ENCODE measurements around the gene HNRNPU.
A peak's percentile ranks its signal among the peaks of the same experiment; 100 is the strongest.

Gene HNRNPU

GRCh38 chr1:244822878-244823277 lies 41.5 kb downstream of the HNRNPU start:
- Histone ChIP-seq H3K9me3 (no peaks in the 10 kb centered on the region), H3K36me3 (replicated peaks) (no peaks in the 10 kb centered on the region), H3K4me3 (no peak overlapping the region), H3K4me1 (peaks cover 8% of the 10 kb centered on the region), H3K27me3 (ENCODE audit: low read depth) (no peaks in the 10 kb centered on the region)
- in situ Hi-C loops (cut with MboI; ENCODE audit: low sequenced_read_pairs): no loop called here
- DNase-seq (ENCODE audit: low spot score in 2 of 2): no peak

- H3K4me1 ChIP-seq: peaks cover 8% of the 10 kb centered on the region
- in situ Hi-C loops (cut with MboI; ENCODE audit: low sequenced_read_pairs): no loop called here
- no peak for DNase-seq (ENCODE audit: low spot score in 2 of 2)
- H3K27me3 ChIP-seq (ENCODE audit: low read depth): no peaks in the 10 kb centered on the region
- H3K4me3 ChIP-seq: no peak overlapping the region
- no peaks in the 10 kb centered on the region for H3K9me3 ChIP-seq
- no peaks in the 10 kb centered on the region for H3K36me3 ChIP-seq (replicated peaks)
Measured at GRCh38 chr1:244821134-244821533, 43.2 kb downstream of the HNRNPU start.

GRCh38 chr1:244820131-244820530 lies 44.2 kb downstream of the HNRNPU start:
- Histone ChIP-seq H3K4me3 (no peak overlapping the region), H3K9me3 (no peaks in the 10 kb centered on the region), H3K36me3 (replicated peaks) (no peaks in the 10 kb centered on the region), H3K4me1 (peaks cover under 1% of the 10 kb centered on the region), H3K27me3 (ENCODE audit: low read depth) (no peaks in the 10 kb centered on the region)
- in situ Hi-C loops (cut with MboI; ENCODE audit: low sequenced_read_pairs): no loop called here
- DNase-seq (ENCODE audit: low spot score in 2 of 2): no peak

GRCh38 chr1:244817415-244817894 lies 46.9 kb downstream of the HNRNPU start:
- no peak for DNase-seq (ENCODE audit: low spot score in 2 of 2)
- H3K4me1 ChIP-seq: no peaks in the 10 kb centered on the region
- H3K27me3 ChIP-seq (ENCODE audit: low read depth): no peaks in the 10 kb centered on the region
- in situ Hi-C loops (cut with MboI; ENCODE audit: low sequenced_read_pairs): no loop called here
- H3K4me3 ChIP-seq: no peak overlapping the region
- no peaks in the 10 kb centered on the region for H3K9me3 ChIP-seq
- no peaks in the 10 kb centered on the region for H3K36me3 ChIP-seq (replicated peaks)

GRCh38 chr1:244815600-244816099 lies 48.7 kb downstream of the HNRNPU start:
- no peaks in the 10 kb centered on the region for H3K4me1 ChIP-seq
- no peak overlapping the region for H3K4me3 ChIP-seq
- DNase-seq (ENCODE audit: low spot score in 2 of 2): peak in 1 of 2 experiments; percentile 34
- no peaks in the 10 kb centered on the region for H3K36me3 ChIP-seq (replicated peaks)
- in situ Hi-C loops (cut with MboI; ENCODE audit: low sequenced_read_pairs): no loop called here
- H3K9me3 ChIP-seq: no peaks in the 10 kb centered on the region
- no peaks in the 10 kb centered on the region for H3K27me3 ChIP-seq (ENCODE audit: low read depth)

GRCh38 chr1:244813327-244813726 lies 51.0 kb downstream of the HNRNPU start:
- no peak overlapping the region for H3K4me3 ChIP-seq
- no peaks in the 10 kb centered on the region for H3K27me3 ChIP-seq (ENCODE audit: low read depth)
- H3K9me3 ChIP-seq: no peaks in the 10 kb centered on the region
- DNase-seq (ENCODE audit: low spot score in 2 of 2): no peak
- H3K36me3 ChIP-seq (replicated peaks): no peaks in the 10 kb centered on the region
- in situ Hi-C loops (cut with MboI; ENCODE audit: low sequenced_read_pairs): no loop called here
- H3K4me1 ChIP-seq: no peaks in the 10 kb centered on the region

GRCh38 chr1:244810221-244810620 lies 54.1 kb downstream of the HNRNPU start:
- Histone ChIP-seq H3K27me3 (ENCODE audit: low read depth) (no peaks in the 10 kb centered on the region), H3K9me3 (no peaks in the 10 kb centered on the region), H3K4me1 (no peaks in the 10 kb centered on the region), H3K36me3 (replicated peaks) (no peaks in the 10 kb centered on the region), H3K4me3 (no peak overlapping the region)
- DNase-seq (ENCODE audit: low spot score in 2 of 2): no peak
- in situ Hi-C loops (cut with MboI; ENCODE audit: low sequenced_read_pairs): no loop called here

- H3K4me1 ChIP-seq: no peaks in the 10 kb centered on the region
- H3K9me3 ChIP-seq: no peaks in the 10 kb centered on the region
- H3K27me3 ChIP-seq (ENCODE audit: low read depth): no peaks in the 10 kb centered on the region
- no peak for DNase-seq (ENCODE audit: low spot score in 2 of 2)
- in situ Hi-C loops (cut with MboI; ENCODE audit: low sequenced_read_pairs): no loop called here
- no peaks in the 10 kb centered on the region for H3K36me3 ChIP-seq (replicated peaks)
- H3K4me3 ChIP-seq: no peak overlapping the region
Measured at GRCh38 chr1:244807138-244807537, 57.2 kb downstream of the HNRNPU start.

- no peaks in the 10 kb centered on the region for H3K36me3 ChIP-seq (replicated peaks)
- no peak overlapping the region for H3K4me3 ChIP-seq
- H3K9me3 ChIP-seq: no peaks in the 10 kb centered on the region
- no peaks in the 10 kb centered on the region for H3K4me1 ChIP-seq
- no peak for DNase-seq (ENCODE audit: low spot score in 2 of 2)
- in situ Hi-C loops (cut with MboI; ENCODE audit: low sequenced_read_pairs): no loop called here
- no peaks in the 10 kb centered on the region for H3K27me3 ChIP-seq (ENCODE audit: low read depth)
Measured at GRCh38 chr1:244804841-244805240, 59.5 kb downstream of the HNRNPU start.

- no peaks in the 10 kb centered on the region for H3K4me1 ChIP-seq
- no peak overlapping the region for H3K4me3 ChIP-seq
- H3K9me3 ChIP-seq: no peaks in the 10 kb centered on the region
- in situ Hi-C loops (cut with MboI; ENCODE audit: low sequenced_read_pairs): no loop called here
- DNase-seq (ENCODE audit: low spot score in 2 of 2): no peak
- H3K27me3 ChIP-seq (ENCODE audit: low read depth): no peaks in the 10 kb centered on the region
- no peaks in the 10 kb centered on the region for H3K36me3 ChIP-seq (replicated peaks)
Measured at GRCh38 chr1:244802556-244803239, 61.6 kb downstream of the HNRNPU start.

GRCh38 chr1:244802041-244802440 lies 62.3 kb downstream of the HNRNPU start:
- in situ Hi-C loops (cut with MboI; ENCODE audit: low sequenced_read_pairs): no loop called here
- Histone ChIP-seq H3K4me3 (no peak overlapping the region), H3K36me3 (replicated peaks) (no peaks in the 10 kb centered on the region), H3K27me3 (ENCODE audit: low read depth) (no peaks in the 10 kb centered on the region), H3K4me1 (no peaks in the 10 kb centered on the region), H3K9me3 (no peaks in the 10 kb centered on the region)
- no peak for DNase-seq (ENCODE audit: low spot score in 2 of 2)

GRCh38 chr1:244801246-244801645 lies 63.1 kb downstream of the HNRNPU start:
- peak in 1 of 2 experiments; percentile 56 for DNase-seq (ENCODE audit: low spot score in 2 of 2)

GRCh38 chr1:244800821-244801220 lies 63.5 kb downstream of the HNRNPU start:
- H3K9me3 ChIP-seq: no peaks in the 10 kb centered on the region
- no peak for DNase-seq (ENCODE audit: low spot score in 2 of 2)
- in situ Hi-C loops (cut with MboI; ENCODE audit: low sequenced_read_pairs): no loop called here
- H3K4me3 ChIP-seq: no peak overlapping the region
- no peaks in the 10 kb centered on the region for H3K27me3 ChIP-seq (ENCODE audit: low read depth)
- H3K4me1 ChIP-seq: no peaks in the 10 kb centered on the region
- H3K36me3 ChIP-seq (replicated peaks): no peaks in the 10 kb centered on the region

More at GRCh38 chr1:244801246-244801645, 63.1 kb downstream of the HNRNPU start:
- H3K9me3 ChIP-seq: no peaks in the 10 kb centered on the region
- no peaks in the 10 kb centered on the region for H3K4me1 ChIP-seq
- H3K4me3 ChIP-seq: no peak overlapping the region
- H3K27me3 ChIP-seq (ENCODE audit: low read depth): no peaks in the 10 kb centered on the region
- no peaks in the 10 kb centered on the region for H3K36me3 ChIP-seq (replicated peaks)
- in situ Hi-C loops (cut with MboI; ENCODE audit: low sequenced_read_pairs): no loop called here

All from HAP-1 (cell line).